ENCODE results near the gene FCN2.

The FCN2 gene

DNA sequence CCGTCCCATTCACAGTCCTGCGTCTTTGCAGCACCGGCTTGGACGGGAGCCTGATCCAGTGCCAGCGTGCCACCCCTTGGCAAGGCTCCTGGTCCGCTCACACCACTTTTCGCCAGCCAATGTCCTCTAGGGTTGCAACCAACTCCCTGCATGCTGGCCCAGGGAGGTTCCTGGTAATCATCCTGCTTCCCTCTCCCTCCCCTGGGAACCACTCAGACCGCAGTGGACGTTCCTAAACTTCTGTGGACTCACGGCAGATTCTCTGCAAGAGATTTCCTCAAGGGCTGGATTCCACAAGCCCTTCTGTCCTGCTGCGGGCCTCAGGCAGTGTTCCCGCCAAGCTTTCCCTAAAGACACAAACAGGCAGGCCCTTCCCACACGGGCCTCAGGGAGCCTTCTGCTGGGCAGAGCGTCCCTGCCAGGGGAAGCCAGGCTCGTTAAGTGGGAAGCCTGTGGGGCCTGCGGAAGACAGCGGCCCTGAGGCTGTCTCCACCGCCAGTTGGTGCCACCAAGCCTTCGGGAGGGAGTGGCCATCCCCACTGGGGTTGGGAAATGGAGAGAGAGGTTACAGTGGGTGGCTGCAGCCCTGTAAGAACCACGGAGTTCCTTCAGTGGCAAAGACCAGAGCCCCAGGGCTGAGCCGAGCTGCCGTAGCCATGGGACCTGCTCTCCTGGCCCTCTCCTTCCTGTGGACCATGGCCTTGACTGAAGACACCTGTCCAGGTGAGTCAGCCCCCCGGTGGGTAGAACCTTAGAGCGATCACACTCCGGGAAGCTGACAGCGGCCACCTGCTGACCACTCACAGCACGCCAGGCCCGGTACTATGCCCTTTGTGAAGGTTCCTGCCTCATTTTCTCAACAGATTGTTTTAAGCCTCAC is 16.4 kb upstream of the FCN2 start:
- in situ Hi-C loops (cut with MboI; ENCODE audit: low pct_unique_long_range_greater_than_20kb, low sequenced_read_pairs), result no loop called here
- DNase-seq, result no peak

DNA sequence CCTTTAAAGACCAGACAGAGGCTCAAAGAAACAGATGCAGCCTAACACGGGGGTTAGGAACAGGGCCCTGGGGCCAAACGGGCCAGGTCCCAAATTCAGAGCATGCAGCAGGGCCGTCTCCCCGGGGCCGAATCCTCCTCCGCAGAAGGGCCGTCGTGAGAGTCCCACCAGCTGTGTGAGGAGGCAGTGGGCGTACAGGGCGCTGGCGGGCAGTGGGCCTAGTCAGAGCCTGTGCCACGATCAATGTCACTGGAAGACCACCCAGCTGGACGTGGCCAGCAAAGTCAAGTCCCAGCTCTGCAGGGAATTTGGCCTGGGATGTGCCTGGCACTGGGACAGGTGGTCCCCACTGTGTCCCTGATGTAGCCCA is 15.8 kb upstream of the FCN2 start:
- in situ Hi-C loops (cut with MboI; ENCODE audit: low pct_unique_long_range_greater_than_20kb, low sequenced_read_pairs), result no loop called here
- no peak for DNase-seq

DNA sequence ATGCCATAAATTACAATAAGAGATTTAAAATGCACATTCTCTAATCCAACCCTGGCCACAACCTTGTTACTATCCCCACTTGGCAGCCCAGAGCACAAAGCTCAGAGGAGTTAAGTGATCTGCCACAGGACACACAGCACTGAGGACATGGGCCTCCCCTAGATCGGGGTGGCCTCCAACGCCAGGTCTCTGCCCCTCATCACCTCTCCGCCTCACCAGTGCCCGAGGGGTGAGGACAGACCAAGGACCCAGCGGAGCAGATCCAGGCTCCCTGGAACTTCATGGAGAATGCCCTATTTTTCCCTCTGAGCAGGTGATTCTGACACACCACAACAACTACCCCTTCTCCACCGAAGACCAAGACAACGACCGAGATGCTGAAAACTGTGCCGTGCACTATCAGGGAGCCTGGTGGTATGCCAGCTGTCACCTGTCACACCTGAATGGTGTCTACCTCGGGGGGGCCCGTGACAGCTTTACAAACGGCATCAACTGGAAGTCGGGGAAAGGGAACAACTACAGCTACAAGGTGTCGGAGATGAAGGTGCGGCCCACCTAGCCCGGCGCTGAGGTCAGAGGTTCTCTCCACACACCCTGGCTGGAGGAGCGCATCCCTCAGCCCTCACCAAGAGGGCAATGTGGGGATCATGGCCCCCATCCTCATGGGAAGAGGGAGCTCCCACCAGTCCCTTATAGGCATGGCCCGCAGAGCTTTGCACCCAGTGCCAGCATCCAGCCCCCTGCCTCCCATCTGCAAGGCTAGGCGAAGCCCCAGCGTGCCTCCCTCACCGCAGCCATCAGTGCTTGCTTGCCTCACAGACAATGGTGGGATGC is 12.5 kb upstream of the FCN2 start:
- in situ Hi-C loops (cut with MboI; ENCODE audit: low pct_unique_long_range_greater_than_20kb, low sequenced_read_pairs), result no loop called here
- DNase-seq, result no peak

DNA sequence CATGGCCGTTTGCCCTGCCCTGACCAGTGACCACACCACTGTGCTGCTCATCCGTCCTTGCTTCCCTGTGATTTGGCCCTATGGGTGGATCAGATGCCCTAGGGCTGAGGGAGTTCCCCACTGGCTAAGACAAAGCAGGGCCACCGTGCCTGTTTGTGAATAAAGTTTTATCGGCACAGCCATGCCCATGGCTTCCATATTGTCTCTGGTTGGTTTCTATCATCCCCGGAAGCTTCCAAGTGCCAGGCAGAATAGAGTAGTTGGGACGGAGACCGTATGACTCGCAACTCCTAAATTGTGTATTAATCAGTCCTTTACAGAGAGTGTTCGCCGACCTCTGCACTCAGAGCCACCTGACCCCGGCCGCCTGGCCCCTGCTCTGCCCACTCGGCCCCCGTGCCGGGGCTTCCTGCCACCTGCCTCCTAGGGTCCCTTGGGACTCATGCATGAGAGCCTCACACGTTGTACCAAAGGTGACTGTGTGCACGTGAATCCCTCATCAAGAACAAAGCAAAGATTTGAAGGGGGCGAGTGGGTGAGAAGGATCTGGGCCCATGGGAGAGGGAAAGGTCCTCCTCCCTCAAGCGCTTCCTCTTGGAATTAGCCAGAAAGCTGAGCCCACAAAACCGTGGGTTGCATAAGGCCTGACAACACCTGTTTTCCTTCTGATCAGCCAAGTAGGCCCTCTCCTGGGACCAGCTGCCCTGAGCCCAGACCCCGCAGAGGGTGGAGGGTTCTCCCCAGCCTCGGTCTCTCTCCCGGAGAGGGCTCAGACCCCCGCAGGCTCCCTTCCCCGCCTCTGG is 11.7 kb upstream of the FCN2 start:
- in situ Hi-C loops (cut with MboI; ENCODE audit: low pct_unique_long_range_greater_than_20kb, low sequenced_read_pairs), result no loop called here
- DNase-seq, result no peak

DNA sequence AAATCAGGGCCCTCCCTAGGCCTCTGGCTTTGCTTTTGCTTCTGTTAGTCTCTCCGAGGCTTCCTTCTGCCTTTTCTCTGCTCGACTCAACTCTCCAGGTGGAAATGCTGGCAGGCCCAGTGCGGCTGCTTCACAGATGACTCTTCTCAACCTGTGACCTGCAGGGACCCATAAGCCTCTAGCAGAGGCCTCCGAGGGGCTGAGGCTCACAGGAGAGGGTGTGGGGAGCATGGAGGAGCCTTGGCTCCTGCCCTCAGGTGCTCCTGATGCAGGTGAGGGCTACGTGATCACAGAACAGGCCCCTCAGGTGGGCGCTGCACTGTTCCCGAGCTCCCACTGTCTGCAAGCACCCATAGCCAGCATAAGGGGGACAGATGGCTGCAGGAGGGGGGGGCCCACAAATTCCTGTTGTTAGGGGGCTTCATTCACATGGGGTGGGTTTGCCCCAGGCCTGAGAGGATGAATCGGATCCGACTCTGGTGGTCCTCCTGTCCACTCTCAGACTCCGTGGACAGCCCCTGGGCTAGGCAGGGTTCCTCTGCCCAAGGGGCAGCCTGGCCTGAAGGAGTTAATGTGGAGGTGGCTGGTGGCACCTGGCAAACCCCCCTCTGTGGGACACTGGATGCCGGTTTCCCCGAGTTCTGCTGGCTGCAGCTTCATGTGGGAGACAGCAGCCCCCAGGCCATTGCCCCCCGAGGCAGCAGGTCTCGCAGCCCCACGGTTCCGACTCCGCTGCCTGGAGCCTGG is 10.9 kb upstream of the FCN2 start:
- in situ Hi-C loops (cut with MboI; ENCODE audit: low pct_unique_long_range_greater_than_20kb, low sequenced_read_pairs), result no loop called here
- DNase-seq, result no peak

DNA sequence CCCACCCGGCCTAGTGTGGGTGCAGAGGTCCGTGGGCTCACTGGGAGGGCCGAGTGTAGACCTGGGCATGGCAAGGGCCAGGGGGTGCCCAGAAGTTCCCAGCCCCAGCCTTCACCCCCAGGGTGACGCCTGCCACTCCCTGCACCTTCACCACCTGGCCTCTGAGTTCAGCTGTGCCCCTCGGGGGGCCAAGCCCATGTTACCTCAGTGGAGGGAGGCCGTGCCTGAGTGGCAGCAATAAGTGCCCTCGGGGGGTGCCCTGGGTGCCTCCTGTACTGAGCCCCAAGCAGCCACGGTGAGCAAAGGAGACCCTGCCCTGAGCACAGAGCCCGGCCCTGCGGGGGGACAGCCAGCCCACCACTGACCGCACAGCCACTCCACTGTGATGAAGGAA is 10.3 kb upstream of the FCN2 start:
- in situ Hi-C loops (cut with MboI; ENCODE audit: low pct_unique_long_range_greater_than_20kb, low sequenced_read_pairs), result no loop called here
- no peak for DNase-seq

DNA sequence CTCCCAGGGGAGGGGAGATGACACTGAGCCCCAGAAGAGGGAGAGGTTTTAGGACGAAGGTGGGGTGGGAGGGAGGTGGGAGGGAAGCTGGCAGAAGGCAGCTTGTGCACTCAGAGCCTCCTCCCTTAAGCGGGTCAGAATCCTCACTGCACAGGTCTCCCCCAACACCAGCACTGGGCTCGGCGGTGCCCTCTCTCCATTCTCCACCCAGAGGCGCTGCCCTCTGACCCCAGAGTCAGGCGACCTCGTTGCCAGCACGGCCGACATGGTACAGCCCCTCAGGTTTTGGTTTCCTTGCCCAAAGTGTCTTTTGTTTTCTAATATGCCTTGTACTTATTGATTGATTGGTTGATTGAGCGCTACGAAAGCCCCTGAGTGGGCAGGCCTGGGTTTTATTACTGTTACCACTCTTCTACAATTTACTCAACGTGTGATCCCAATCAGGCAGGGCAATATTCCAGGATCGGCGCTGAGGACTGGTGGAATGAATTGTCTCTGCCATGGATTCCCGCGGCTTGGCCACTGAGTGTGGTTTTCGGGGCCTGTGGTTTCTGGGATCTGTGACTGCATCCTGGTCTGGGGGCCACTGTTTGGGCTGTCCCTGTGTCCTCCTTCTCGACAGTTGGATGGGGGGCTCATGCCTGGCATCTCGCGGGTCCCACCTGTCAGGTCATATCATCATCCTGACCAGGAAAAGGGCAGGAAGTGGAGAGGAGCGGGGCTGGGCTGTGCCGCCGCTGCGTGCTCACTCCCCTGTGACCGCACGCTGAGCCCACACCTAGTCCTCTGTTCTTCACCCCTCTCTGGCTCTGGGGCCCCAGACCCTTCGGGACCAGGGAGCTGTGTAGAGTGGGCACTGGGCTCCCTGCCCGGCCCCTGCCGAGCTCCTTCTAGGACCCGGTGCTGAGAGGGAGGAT is 9.6 kb upstream of the FCN2 start:
- in situ Hi-C loops (cut with MboI; ENCODE audit: low pct_unique_long_range_greater_than_20kb, low sequenced_read_pairs), result no loop called here

DNA sequence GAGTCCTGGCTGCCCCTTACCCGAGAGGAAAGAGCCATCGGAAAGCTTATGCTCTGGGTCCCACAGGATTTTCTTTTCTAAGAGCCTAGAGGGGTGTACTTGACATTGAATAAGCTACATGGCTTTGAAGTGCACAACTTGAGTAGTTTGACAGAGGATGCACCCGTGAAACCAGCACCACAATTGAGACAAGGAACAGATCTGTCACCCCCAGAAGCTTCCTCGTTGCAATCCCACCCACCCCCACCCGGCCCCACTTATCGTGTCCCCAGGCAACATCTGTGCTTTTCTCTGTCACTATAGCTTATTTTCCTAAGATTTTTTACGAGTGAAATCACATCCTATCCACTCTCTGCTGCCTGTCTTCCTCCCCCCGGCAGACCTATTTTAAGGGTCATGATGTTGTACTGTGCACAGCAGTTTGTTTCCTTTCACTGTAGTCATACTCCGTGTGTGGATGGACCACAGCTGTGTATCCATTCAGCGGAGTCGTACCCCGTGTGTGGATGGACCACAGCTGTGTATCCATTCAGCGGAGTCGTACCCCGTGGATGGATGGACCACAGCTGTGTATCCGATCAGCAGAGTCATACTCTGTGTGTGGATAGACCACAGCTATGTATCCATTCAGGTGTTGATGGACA is 8.8 kb upstream of the FCN2 start:
- in situ Hi-C loops (cut with MboI; ENCODE audit: low pct_unique_long_range_greater_than_20kb, low sequenced_read_pairs), result no loop called here

More for the DNA sequence above, 9.6 kb upstream of the FCN2 start:
- no peak for DNase-seq

DNA sequence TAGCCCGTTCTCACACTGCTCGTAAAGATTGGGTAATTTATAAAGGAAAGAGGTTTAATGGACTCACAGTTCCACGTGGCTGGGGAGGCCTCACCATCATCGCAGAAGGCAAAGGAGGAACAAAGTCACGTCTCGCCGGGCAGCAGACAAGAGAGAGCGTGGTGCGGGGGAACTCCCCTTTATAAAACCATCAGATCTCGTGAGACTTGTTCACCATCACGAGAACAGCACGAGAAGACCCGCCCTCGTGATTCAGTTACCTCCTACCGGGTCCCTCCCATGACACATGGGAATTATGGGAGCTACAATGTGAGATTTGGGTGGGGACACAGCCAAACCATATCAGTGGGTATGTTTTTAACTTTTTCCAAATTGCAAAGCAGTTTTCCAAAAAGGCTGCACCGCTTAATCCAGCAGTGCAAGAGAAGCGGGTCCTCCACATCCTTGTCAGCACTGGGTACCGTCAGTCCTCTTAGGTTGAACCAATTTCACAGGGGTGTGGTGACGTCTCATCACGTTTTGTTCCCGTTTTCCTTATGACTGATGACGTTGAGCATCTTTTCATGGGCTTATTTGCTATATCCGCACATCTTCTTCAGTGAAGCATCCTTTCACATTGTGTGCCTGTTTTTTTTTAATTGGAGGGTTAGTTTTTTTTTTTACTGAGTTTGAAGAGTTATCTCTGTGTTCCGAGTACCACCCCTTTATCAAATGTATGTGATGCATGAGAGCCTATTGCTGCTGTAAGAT is 8.0 kb upstream of the FCN2 start:
- DNase-seq, result no peak
- in situ Hi-C loops (cut with MboI; ENCODE audit: low pct_unique_long_range_greater_than_20kb, low sequenced_read_pairs), result no loop called here

More for the DNA sequence above, 8.8 kb upstream of the FCN2 start:
- DNase-seq, result no peak

DNA sequence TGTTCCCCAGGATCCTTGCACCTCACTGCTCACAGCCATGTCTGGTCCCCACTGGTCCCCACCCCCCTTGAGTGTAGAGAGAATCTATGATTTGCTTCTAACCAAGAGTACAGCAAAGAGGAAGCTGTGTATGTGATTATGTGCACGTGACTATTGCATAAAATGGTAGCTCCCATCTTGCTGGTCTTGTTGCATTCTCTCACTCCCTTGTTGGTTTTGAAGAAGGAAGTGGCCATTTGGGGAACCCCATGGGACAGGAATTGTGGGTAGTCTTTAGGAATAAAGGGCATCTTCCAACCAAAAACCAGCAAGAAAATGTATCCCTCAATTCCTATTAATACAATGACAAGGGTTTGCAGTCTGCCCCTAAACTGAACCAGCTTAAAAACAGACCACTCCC is 5.2 kb upstream of the FCN2 start:
- no peak for DNase-seq
- in situ Hi-C loops (cut with MboI; ENCODE audit: low pct_unique_long_range_greater_than_20kb, low sequenced_read_pairs), result no loop called here

DNA sequence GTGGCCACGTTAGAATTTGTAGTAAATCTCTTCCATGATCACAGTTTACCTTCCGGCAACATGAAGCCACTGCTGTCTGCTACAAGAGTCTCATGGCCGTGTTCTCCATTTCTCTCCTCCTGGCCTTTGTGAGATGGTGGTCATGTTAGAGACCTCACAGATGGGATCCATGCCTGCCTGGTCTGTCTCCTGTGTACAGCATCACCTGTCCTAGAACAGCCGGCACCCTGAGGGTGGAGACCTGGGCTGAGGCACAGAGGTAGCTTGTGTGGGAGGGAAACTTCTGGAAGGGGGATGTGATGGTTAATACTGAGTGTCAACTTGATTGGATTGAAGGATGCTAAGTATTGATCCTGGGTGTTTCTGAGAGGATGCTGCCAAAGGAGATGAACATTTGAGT is 3.1 kb upstream of the FCN2 start:
- DNase-seq, result no peak
- in situ Hi-C loops (cut with MboI; ENCODE audit: low pct_unique_long_range_greater_than_20kb, low sequenced_read_pairs), result no loop called here

DNA sequence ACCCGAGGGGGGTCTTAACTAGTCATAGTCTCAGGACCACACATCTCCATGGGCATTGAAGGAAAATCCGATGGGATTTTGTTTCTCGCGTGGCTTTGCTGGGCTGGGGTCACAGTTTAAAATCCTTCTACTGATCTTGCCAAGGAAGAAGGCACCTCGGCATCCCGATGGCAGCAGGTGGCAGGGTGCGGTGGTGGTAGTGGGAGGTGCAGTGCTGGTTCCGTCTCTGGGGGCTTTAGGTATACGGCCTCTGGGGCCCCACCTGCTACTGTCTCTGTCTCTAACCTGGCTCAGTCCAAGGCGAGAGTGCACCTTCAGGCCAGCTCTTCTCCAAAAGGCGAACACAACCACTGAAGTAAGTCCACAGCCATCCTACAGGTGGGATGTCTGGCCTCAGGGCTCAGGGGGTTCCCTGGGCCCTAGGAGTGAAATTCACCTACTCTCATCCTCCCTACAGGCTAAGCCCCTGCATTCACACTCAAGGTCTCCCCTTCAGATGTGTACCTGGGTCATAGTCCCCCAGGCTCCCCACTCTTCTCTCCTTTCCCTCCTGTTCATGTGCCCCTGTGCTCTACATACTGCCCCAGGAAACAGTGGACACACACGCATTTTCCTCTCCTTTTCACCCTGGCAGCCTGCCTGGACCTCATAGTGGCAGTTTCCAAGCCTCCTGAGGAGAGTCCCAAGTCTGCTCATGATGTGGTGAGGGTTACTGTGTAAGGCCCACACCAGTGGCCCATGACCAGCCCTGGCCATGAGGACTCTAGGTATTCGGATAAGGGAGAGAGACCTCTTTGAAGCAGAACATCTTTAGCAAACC is 736 bp upstream of the FCN2 start:
- in situ Hi-C loops (cut with MboI; ENCODE audit: low pct_unique_long_range_greater_than_20kb, low sequenced_read_pairs), result no loop called here
- no peak for DNase-seq

DNA sequence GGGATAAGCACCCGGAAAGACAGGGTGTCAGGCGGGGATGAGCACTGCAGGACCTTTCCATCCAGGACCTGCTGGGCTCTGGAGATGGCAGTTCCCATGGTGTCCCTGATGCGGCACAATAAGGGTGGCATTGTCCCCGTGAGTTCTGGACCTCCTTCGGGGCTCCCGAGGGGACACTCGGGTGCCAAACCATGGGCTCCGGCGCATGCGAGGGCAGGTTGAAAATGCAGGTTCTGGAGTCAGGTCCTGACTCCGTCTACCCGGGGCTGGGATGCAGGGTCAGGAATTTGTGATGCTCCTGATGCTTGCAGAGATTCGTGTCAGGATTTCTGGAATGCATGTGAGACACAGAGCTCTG is 682 bp downstream of the FCN2 start:
- in situ Hi-C loops (cut with MboI; ENCODE audit: low pct_unique_long_range_greater_than_20kb, low sequenced_read_pairs), result no loop called here
- no peak for DNase-seq

DNA sequence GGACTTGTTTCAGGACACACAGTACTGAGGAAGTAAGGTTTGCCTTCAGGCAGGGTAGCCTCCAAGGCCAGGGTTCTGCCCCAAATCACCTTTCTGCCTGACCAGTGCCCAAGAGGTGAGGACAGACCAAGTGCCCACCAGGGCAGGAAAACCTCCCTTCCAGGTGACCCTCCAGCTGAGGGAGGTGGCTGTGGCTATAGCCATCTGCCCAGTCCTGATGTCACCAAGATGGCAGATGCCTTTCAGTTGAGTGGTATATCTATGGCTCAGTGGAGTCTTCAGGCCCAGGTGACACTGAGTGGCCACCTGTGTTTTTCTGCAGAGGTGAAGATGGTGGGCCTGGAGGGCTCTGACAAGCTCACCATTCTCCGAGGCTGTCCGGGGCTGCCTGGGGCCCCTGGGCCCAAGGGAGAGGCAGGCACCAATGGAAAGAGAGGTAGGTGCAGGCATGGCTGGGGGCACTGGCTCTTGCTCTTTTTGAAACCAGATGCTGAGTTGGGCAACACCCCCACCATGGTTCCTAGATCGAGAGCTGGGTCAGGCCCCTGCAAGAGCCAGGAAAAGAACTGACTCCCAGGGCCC is 1.7 kb downstream of the FCN2 start:
- in situ Hi-C loops (cut with MboI; ENCODE audit: low pct_unique_long_range_greater_than_20kb, low sequenced_read_pairs), result no loop called here
- DNase-seq, result no peak

DNA sequence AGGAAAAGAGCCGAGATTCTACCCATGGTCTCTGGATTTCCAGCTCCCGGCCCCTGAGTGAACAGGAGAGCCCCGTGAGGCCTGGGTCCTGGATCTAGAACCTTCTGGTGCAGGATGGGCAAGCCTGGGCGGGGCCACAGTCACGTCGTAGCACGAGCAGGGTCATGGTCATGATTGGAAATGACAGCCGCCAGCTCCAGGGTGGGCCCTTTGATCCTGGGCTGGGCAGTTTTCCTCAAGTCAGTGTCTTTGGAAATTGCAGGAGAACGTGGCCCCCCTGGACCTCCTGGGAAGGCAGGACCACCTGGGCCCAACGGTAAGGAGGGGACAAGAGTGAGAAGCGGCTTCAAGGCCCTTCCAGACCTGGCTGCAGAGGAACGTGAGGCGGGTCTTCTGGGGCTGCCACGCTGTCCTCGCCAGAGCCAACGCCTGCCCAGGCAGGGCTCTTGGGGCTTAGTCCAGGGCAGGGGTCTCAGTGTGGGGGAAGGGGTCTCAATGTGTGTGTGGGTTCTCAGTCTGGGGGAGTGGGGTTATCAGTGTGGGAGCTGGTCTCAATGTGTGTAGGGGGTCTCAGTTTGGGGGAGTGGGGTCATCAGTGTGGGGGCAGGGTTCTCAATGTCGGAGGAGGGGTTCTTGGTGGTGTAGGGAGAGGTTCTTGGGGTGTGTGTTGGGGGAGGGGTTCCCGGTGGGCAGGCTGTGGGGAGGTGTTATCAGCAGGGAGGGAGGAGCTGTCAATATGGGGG is 2.6 kb downstream of the FCN2 start:
- in situ Hi-C loops (cut with MboI; ENCODE audit: low pct_unique_long_range_greater_than_20kb, low sequenced_read_pairs), result no loop called here
- DNase-seq, result no peak

All from KBM-7 (cell line).